Coronary artery (tissue), 2 donors: Measurements from ENCODE around the gene SERTM1.

ENCODE experiments used
- DNase-seq: peaks from one replicate; pipeline ENCODE4 v3.0.0-alpha.2; 2017; ENCODE audit warnings: low spot score
- H3K27ac ChIP-seq, 2 donors: fragments of 200-600 bp; sonication (generic); one replicate each; pipeline ENCODE4 v1.5.1; 2016 to 2019
- H3K4me3 ChIP-seq: fragments of 200-600 bp; sonication (generic); 2 replicates; pipeline ENCODE4 v1.5.1; 2016; ENCODE audit warnings: mild to moderate bottlenecking, moderate library complexity
- CTCF ChIP-seq: fragments of 200-600 bp; sonication (generic); IDR thresholded peaks from one replicate; pipeline ENCODE4 v1.5.1; 2019; ENCODE audit warnings: antibody characterized with exemption

Gene SERTM1

GRCh38 chr13:36681894-36682624 is 8.2 kb downstream of the SERTM1 start:
- no peak for TF ChIP-seq CTCF
- Histone ChIP-seq H3K27ac (no peak overlapping the region), H3K4me3 (no peak overlapping the region)
- no peak for DNase-seq

DNA sequence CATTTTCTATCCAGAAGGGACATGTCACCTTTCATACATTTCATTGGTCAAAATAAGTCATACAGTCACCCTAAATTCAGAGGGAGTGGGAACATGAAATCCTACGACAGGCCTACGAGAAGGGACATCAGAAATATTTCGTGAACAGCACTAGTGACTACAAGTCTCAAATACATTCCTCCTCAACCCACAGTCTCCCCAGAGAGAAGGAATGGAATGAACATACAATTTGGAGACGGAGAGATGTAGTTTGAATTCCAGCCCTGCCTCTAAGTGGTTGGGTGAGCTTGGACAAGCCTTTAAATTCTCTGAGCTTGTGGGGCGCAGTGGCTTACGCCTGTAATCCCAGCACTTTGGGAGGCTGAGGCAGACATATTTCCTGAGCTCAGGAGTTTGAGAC is 9.9 kb downstream of the SERTM1 start:
- Histone ChIP-seq H3K27ac (no peak overlapping the region), H3K4me3 (no peak overlapping the region)
- no peak for TF ChIP-seq CTCF
- DNase-seq: no peak

DNA sequence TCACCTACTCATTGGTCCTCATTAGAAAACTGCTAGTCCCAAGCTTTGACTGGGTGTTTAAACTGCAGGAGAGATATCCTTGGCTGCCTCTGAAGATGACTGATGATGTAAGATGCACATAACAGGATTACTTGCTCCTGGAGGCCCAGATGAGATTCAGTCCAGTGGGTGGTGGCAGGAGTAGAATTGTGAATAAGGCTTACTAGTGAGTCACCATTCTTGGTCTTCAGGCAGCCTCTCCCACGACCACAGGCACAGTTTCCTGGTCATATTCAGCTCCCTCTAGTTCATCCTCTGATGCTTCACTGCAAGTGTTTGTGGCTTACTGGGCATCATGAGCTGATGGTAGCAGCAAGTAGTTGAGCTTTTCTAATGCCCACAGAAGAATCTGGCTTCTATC is 12.1 kb downstream of the SERTM1 start:
- no peak for DNase-seq
- Histone ChIP-seq H3K27ac (no peak overlapping the region), H3K4me3 (no peak overlapping the region)
- no peak for TF ChIP-seq CTCF

DNA sequence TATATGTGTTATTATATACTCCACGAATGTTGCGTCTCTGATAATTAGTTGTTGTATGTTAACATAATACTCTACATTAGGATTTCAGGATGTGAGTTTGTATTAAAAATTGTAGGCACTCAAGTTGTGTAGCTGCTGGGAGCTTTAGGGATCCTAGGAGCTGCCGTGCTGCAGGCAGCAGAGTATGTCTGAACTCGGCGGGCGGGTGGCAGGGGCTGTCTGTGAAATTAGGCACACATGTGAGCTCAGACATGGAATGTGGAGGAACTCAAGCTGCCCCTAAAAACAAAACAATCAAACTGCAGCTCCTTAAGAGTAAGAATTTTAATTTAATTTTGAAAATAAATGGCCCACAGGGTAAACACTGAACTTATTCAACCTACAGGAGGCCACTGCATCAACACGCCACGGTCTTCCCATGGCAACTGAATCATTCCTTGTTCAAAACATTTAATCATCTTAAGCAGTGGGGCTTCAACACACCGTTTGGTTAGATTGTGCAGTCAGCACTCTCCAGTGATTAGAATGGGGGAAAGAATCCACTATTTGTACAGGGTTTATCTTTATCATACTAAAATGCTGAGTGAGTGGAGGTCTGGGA is 22.7 kb downstream of the SERTM1 start:
- no peak overlapping the region for H3K27ac ChIP-seq
- no peak for TF ChIP-seq CTCF
- no peak for DNase-seq
- H3K4me3 ChIP-seq: no peak overlapping the region

DNA sequence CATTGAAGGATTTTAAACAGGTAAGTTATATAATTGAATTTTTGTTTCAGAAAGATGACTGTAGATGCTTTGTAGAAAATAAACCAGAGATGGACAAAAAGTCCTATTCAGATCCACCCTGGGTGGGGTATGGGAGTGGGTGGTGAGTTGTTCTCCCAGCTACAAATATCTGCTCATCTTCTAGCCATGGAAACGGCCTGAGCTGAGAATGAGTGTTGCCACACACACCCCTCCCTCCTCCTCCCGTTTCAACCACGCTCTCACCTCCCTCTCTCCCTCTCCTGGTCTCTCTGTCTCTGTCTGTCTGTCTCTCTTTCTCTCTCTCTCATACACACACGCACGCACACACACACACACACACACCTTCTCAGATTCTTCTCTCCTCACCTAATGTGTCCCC is 26.4 kb downstream of the SERTM1 start:
- no peak overlapping the region for H3K4me3 ChIP-seq
- no peak for DNase-seq

GRCh38 chr13:36706755-36707154 is 32.9 kb downstream of the SERTM1 start:
- TF ChIP-seq CTCF: no peak
- no peak overlapping the region for H3K27ac ChIP-seq
- DNase-seq: no peak
- H3K4me3 ChIP-seq: no peak overlapping the region

More for the DNA sequence above, 26.4 kb downstream of the SERTM1 start:
- no peak for TF ChIP-seq CTCF
- no peak overlapping the region for H3K27ac ChIP-seq
